HG02763 (cell line): Measurements from ENCODE around the gene CIBAR2.

Experiments
- ATAC-seq: cut with Tn5 transposase; IDR thresholded peaks from one replicate; pipeline ENCODE4 v1.9.1; 2021; ENCODE audit warnings: mild to moderate bottlenecking, moderate library complexity; ENCODE audit not compliant: unreplicated experiment

CIBAR2 gene

DNA sequence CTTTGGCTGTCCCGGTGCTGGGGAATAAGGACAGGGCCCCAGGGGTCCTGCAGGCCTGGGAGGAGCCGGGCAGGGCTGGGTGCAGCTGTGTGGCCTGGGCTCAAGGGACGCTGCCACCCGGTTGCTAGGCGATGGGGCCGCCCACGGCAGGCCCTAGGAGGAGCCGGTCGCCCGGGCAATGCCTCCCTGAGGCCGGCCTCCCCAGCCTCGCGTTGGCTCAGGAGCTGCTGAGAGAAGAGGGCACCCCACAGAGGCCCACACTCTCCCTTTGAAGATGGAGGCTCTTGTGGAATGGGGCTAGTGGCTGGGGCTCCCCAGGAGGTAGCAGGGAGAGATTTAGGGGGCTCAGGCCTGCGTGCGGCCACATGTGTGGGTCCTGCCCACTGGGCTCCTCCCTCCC is at the start of gene CIBAR2:
Gene CIBAR2 (minus strand): TSS at position 109 of the 400 bp plus-strand sequence. CDS start 120 bp downstream, outside the sequence.
- no peak for ATAC-seq

DNA sequence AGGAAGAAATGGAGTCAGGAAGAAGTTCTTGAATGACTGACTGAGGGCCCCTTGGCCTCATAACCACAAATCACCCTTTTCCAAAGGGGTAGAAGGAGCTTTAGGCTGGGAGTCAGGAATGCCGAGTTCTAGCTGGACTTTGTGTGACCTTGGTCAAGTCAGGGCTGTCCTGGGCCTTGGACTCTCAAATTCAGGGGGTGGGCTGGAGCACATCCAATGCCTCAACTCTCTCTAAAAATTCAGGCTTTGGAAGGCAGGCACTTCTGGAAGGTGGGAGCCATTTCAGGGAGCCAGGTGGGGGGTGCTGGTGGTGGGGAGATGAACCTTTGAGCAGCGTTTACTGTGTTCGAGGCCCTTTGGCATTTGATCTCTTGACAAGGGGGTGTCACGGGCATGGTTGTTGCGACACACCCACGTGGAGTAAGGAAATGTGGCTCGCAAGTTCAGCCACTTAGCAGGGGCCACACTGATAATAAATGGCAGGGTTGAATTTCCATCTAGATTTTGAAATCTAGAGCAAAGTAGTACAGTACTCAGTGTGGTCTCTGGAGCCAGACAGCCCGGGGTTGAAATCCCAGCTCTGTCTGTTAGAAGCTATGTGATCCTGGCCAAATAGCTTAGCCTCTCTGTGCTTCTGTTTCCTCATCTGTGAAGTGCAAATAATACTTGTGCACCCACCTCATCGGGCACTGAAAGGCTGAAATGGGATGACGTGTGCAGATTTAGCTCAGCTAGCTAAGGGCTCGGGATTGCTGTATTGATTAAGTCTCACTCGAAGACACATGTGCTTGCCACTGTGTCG is 47.1 kb upstream of the CIBAR2 start:
- ATAC-seq: no peak

DNA sequence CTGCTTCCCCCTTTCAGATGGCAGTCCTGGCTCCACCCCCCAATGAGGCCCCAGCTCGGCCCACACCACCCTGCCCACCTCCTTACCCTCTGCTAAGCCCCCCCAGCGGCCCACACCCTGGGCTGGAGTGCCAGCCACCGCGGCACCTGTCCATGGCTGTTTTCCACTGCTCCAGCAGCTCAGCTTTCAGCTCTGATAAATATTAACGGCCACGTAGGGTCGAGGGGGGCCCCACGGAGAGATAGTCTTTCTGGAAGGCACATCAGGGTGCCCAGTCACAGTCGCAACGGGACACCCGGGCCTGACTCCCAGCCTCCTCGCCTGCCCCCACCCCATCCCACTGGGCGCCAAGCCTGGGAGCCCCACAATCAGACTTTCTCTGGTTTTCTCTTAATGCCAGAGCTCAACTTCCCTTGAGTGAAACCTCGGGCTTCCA is 46.5 kb upstream of the CIBAR2 start:
- ATAC-seq: no peak

DNA sequence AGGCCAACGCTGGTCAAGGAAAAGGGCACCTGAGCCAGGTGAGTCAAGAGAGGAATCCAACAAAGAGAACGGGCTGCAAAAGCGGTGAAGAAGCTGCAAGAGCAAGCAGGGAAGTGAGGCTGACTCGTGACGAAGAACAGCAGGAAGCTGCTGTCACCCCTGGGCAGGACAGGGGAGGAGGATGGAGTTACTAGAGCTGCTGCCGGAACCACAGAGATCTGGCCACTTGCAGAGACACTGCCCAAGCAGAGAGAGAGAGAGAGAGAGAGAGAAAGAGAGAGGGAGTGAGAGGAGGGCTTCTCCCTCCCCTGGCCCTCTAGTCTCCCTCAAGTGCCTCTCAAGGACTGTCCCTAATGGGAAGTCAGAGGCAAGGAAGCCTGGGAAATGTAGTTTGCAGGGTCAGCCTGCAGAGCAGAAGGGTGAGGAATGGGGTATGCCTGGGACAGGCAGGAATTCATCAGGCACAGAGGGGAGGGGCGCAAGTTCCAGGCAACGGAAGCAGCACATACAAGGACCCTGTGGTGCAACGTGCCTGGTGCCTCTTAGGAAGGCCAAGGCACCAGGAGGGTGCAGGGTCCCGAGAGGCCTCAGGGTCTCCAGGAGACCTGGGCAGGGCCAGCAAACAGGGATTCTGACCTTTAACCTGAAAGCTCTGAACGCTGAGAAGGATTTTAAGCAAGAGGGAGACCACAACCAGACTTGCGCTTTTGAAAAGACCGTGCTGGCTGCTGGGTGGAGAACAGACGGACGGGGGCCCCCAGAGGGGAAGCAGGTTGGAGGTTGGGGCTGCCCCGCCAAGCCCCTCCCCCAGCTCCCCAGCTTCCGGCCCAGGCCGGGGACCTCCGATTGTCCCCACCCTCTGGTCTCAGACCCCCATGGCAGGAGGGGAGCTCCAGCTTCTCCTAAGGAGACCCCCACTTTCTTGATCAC is 45.8 kb upstream of the CIBAR2 start:
- no peak for ATAC-seq

DNA sequence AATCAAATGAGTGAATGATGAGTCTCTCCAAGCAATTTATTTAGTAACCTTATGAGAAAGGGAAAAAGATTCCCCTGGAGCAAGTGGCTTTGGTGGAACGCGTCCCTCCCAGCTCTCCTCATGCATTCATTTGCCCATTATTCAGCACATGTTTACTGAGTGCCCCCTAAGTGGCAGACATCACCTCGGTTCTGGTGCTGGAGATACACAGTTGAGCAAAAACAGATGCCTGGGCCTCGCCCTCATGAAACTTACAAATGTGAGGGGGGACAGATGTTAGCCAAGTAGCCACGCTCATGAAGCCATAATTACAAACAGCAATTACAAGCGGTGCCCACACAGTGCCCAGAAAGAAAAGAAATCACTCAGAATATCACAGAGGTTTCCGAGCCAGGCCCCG is 45.1 kb upstream of the CIBAR2 start:
- ATAC-seq: no peak

DNA sequence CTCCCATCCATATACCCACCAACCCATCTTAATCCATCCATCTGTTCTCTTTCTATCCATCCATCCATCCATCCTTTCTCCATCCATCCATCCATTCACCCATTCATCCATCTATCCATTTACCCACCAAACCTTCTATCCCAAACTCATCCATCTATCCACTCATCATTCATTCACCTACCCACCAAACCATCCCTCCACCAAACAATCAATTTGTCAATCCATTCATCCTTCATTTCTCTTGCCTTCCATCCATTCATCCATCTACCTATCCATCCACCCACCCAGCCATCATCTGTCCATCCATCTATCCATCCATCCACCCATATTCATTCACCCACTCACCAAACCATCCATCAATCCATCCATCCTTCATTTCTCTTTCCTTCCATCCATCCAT is 44.6 kb upstream of the CIBAR2 start:
- ATAC-seq: no peak

DNA sequence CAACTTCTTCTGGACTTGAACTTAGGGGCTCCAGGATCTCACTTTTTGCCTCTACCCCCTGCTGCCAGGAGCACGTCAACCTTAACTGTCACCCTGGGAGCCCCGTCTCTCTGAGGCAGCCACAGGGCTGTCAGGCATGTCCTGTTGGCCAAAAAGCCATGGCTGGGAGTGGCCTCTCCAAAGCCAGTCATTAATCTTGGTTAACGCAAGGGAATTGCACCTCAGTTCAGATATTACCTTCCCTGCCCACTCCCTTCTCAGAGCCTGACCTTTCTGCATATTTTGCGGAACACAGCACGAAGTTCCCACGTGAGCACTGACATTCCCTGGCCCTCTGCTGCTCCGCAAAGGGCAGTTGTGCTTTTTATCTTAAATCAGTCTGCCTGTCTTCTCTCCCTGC is 44.2 kb upstream of the CIBAR2 start:
- ATAC-seq: no peak

DNA sequence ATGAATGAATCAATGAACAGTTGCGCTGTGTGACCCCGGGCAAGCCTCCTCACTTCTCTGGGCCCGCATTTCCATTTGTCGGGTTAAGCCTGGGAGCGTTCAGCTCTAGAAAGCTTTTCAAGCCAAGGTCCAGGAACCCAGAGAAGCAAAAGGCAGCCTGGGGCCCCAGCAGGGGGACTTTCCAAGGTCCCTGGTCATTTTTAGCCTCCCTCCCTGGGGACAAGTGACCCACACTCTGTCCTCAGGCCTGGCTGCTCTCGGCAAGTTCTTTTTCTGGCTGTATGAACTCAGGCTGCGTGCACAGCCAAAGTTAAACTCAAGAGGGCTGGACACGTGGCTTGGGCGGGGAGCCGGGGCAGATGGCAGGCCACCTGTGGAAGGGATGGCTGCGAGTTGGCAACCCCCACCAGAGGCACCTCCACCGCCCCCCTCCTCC is 41.4 kb upstream of the CIBAR2 start:
- no peak for ATAC-seq

DNA sequence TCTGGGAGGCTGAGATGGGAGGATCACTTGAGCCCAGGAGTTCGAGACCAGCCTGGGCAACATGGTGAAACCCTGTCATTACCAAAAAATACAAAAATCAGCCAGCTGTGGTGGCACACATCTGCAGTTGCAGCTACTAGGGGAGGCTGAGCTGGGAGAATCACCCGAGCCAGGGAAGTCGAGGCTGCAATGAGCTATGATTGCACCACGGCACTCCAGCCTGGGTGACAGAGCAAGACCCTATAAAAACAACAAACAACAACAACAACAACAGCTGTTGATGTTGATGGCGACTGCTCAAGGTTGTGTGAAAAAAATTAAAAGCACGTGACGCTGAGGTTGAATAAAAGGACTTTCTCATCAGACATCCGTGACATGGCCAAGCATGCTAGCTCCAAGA is 40.8 kb upstream of the CIBAR2 start:
- ATAC-seq: no peak

DNA sequence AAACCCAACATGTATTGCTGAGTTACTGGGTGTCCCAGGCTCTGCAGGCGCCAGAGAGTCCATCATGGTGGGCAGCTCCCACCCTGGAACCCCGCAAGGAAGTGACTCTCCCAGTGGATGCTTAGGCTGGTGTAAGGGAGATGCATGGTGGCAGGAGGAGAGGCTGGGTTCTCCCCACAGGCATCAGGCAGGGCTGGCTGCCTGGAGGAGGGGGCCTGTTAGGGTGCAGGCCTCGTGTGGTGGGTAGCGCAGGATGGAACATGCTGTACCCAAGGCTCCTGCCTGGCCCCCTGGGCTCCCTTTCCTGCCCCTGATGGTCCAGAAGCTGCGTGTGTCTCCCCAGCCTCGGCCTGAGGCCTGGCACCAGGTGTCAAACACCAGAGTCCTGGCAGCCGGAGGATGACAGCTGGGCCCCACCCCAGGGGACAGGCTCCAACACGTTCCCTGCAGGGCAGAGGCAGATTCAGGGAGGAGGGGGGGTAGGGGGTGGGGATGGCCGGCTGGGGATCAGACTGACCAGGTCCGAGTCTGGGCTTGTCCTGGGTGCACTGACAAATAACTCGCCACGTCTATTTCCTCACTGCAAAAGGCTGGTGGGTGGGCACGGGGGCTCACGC is 40.2 kb upstream of the CIBAR2 start:
- ATAC-seq: no peak

DNA sequence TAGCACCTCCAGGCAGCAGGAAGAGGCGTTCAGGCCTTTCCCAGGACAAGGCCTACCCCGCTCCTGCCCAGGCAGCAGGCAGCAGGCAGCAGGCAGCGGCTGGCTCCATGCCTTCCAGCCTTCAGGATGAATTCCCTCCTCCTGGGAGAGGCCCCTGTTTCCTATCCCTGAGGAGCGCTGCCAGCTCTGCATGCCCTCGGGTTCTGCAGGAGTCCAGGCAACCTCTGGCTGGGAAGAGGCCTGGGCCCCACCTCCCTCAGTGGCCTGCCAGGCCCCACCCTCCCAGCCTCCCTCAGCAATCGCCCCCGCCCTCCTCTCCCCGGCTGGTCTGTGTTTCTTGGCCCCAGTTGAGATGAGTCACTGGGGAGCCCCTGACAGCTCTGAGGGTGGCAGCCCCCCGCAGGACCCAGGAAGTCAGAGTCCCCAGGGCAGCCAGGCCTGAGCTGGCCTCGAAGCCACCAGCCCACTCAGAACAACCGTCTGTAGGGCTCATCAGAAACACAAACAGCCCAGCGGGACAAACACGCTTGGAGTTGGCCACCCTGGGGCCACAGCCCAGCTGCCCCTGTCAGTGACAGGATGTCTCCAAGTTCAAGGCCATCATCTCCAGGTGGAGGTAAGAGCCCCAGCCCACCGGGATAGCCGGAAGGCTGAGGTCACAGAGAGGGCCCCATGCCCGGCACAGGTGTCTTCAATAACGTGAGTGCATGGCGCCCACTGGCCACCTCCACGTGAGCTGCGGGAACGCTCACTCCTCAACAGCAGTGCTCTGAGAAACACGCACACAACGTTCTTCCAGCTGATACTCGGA is 39.5 kb upstream of the CIBAR2 start:
- ATAC-seq: no peak

DNA sequence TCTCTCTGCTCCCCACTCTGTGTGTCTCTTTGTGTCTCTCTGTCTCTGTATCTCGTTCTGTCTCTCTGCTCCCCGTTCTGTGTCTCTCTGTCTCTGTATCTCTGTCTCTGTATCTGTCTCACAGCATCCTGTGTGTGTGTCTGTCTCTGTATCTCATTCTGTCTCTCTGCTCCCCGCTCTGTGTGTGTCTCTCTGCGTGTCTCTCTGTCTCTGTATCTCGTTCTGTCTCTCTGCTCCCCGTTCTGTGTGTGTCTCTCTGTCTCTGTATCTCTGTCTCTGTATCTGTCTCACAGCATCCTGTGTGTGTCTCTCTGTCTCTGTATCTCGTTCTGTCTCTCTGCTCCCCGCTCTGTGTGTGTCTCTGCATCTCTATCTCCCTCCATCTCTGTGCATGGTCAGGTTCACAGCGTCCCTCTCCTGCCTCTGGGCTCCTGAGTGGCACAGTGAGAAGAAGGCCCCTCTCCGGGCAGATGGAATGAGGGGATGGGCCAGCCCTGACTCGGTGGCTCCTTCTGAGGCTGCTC is 38.9 kb upstream of the CIBAR2 start:
- ATAC-seq: no peak

DNA sequence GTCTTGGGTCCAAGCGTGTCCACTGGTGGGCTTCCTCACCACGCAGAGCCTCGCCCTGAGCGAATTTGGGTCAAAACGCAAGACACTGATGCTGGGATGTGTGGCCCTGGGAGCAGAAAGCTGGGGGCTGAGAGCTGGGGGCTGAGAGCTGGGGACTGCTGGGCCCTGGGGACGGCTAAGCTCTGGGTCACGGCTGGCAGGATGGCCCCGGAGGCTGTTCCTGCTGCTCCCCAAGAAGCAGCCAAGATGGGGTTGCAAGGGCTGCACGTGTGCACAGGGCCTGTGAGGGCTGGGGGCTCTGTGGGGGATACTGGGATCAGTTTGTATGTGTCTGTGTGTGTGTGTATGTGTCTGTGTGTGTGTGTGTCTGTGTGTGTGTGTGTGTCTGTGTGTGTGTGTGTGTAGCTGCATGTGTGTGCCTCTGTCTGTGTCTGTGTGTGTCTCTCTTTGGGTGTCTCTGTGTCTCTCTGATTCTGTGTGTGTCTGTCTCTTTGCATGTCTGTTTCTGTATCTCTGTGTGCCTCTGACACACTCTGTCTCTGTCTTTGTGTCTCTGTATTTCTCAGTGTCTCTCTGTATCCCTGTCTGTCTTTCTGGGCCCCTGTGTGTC is 38.2 kb upstream of the CIBAR2 start:
- ATAC-seq: no peak

DNA sequence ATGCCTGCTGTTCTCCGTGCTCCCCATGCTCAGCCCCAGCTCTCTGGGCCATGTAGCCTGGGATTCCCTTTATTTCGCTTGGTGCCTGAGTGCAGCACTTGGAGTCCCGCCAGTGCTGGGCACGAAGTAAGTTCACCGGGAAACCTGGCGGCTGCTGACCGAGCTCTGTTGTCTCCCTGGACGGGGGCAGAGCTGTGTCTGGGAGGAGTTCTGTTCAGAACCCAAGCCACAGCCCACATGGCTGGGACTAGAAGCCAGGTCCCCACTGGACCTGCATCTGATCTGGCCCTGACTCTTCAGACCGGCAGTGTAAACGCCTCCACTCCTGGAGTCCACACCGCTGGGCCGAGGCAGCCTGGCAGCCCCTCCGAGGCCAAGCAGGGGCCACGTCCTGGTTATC is 37.5 kb upstream of the CIBAR2 start:
- ATAC-seq: no peak

DNA sequence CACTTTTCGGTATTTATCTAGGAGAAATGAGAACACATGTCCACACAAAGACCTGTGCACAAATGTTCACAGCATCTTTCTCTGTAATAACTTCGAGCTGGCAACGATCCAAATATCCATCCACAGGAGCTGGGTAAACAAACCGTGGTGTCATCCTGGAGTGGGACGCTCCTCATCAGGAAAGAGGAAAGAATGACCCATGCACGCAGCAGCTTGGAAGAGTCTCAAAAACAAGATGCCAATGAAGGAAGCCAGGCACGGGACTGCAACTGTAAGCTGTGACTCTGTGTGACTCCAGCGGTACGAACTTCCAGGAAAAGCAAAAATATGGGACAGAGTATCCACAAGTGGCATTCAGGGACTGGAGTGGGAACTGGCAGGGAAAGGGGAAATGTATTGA is 36.7 kb upstream of the CIBAR2 start:
- no peak for ATAC-seq

DNA sequence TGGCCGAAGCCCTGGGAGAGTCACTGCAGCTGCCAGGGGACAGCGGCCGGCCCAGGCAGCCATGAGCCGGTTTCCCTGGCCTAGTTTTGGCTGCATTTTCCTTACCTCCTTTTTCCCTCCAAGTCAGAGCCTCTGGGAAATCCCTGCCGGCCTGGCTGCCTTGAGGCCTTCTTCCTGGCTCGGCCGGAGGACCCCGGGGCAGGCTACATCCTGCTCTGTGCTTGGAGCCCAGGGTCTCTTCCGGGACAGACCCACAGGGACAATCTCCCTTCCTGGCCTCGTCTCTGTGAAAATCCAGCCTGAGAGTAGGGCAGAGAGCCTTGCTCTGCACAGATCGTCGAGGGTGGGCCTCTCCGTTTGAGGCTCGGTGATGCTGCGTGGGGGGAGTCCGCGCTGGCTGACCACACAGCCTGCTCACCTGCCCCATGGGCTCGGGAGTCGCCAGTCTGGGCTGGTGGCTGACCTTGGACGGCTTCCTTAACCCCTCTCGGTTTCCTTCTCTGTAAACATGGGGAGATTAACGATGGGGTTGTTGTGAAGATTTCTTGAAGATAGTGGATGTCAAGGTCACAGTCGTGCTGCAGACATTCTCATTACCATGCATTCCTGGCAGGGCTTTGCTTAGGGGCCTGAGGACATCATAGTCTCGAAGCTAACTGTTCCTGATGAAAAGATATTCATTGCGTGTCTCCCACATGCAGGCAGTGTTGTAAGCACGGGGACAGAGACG is 34.8 kb upstream of the CIBAR2 start:
- no peak for ATAC-seq

DNA sequence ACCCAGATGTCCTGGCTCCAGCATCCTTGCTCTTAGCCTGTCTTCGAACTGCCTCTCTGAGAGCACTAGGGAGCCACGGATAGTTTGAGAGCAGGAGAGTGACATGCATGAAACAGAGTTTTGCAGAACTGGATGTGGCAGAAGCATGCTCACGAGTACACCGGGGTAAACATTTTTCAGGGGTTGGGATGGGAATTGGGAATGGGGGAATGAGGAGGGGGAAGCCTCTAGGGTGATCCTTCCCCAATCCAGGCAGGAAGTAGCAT is 34.2 kb upstream of the CIBAR2 start:
- no peak for ATAC-seq

DNA sequence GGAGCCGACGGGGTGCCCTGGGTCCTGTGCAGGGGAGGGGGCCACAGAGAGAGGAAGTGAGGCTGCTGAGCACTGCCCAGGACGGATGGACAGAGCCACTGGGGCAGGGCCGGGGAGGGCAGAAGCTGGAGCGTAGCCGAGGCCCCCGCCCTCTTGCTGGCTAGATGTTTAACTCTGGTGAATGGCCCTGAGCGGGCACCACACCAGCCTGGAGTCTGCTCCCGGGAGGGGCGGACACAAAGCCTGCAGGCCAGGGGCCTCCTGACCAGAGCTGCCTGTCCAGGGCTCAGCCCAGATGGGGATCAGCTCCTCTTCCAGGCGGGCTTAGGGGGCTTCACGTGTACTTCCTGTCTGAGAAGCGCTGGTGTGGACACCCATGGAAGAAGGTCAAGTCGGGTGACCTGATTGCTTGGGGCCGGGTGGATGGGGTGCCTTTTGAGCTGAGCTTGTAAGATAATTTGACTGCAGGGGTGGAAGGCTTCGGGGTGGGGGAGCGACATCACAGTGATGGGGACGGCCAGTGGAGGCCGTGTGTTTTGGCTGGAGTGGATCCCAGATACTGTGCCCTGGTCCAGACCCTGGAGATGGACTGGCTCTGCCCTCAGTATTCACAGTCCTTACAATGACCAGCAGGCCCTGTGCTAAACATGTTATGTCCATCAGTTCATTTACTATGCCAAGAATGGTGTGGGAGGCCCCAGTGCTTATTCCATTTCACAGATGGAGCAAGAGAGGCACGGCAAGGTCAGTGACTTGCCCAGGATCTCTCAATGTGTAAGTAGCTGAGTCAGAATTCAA is 33.7 kb upstream of the CIBAR2 start:
- no peak for ATAC-seq

DNA sequence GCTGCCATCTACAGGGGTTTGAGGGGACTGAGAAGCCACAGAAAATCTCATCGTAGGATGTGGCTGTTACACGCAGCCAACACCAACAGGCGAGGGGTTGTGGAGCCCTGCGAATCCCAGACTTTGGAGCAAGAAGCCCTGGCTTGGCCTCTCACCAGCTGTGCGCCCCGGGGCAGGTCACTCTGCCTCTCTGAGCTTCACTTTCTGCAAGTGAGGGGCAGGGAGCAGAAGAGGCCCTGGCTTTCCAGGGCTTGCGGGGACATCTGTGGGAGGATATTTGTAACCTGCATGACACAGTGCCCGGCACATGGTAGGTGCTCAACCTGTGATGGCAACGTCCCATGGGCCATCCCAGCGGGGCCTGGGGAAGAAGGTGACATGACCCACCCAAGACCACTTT is 32.9 kb upstream of the CIBAR2 start:
- ATAC-seq: no peak
